ENCODE measurements around the gene TNRC6C.

DNA sequence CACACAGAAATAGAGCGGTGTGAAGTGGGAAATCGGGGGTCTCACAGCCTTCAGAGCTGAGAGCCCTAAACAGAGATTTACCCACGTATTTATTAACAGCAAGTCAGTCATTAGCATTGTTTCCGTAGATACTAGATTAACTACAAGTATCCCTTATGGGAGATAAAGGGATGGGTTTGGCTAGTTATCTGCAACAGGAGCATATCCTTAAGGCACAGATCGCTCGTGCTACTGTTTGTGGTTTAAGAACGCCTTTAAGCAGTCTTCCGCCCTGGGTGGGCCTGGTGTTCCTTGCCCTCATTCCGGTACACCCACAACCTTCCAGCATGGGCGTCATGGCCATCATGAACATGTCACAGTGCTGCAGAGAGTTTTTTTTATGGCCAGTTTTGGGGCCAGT is 143.0 kb downstream of the TNRC6C start:
- TF ChIP-seq CTCF (optimal IDR thresholded peaks at IDR 0.05 in 1 of 3, IDR thresholded peaks at IDR 0.05 in 1 of 3, conservative IDR thresholded peaks at IDR 0.05 in 1 of 3; ENCODE audit: extremely low read depth in 1 of 3, insufficient read depth in 2 of 3, low read length in 3 of 3), result no peak
- no peak for TF ChIP-seq EZH2 (IDR thresholded peaks at IDR 0.05; ENCODE audit: low read length)

All from keratinocyte (primary cell).